OCI-LY1 (cell line): ENCODE measurements around the gene UBA52.

Experiments
- EZH2 ChIP-seq: fragments of 200-600 bp; sonication (generic), shearing (Covaris generic); IDR thresholded peaks from 2 replicates; pipeline ENCODE4 v1.8.0; 2017; ENCODE audit warnings: borderline replicate concordance, mixed run types, mild to moderate bottlenecking, antibody characterized with exemption, low read length, moderate library complexity, mixed read lengths
- TF ChIP-seq, protein P1 (sequence below): fragments of 200-600 bp; sonication (generic), shearing (Covaris generic); IDR thresholded peaks from 2 replicates; pipeline ENCODE4 v1.5.1; 2017; ENCODE audit warnings: mild to moderate bottlenecking, antibody characterized with exemption, low read length, moderate library complexity, mixed read lengths

- TF ChIP-seq, protein P1, sequence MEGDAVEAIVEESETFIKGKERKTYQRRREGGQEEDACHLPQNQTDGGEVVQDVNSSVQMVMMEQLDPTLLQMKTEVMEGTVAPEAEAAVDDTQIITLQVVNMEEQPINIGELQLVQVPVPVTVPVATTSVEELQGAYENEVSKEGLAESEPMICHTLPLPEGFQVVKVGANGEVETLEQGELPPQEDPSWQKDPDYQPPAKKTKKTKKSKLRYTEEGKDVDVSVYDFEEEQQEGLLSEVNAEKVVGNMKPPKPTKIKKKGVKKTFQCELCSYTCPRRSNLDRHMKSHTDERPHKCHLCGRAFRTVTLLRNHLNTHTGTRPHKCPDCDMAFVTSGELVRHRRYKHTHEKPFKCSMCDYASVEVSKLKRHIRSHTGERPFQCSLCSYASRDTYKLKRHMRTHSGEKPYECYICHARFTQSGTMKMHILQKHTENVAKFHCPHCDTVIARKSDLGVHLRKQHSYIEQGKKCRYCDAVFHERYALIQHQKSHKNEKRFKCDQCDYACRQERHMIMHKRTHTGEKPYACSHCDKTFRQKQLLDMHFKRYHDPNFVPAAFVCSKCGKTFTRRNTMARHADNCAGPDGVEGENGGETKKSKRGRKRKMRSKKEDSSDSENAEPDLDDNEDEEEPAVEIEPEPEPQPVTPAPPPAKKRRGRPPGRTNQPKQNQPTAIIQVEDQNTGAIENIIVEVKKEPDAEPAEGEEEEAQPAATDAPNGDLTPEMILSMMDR = no peak
- no peak for TF ChIP-seq EZH2
Observed at GRCh38 chr19:18533058-18533457, 38.6 kb upstream of the UBA52 start.
